Lower leg skin (tissue), 3 donors: ENCODE results near the gene CPT1A.

Experiments used
- CTCF ChIP-seq, 3 donors: fragments of 450-650 bp; IDR thresholded peaks; one replicate each; pipeline ENCODE4 v1.5.1; 2016; ENCODE audit warnings: antibody characterized with exemption in 3 of 3, mild to moderate bottlenecking in 3 of 3, moderate library complexity in 2 of 3
- POLR2A ChIP-seq, 2 donors: fragments of 450-650 bp; IDR thresholded peaks; one replicate each; pipeline ENCODE4 v1.6.1; 2016 to 2017; ENCODE audit warnings: antibody characterized with exemption in 2 of 2, mild to moderate bottlenecking in 1 of 2, moderate library complexity in 1 of 2

GRCh38 chr11:68767672-68768071 is 74.0 kb downstream of the CPT1A start:
- no peak for TF ChIP-seq POLR2A (IDR thresholded peaks at IDR 0.05)
- no peak for TF ChIP-seq CTCF (IDR thresholded peaks at IDR 0.05)
